A204.1 (cell line): Measurements from ENCODE around the gene CD96.

ENCODE experiments used
- FAIRE-seq: peaks from 2 replicates; lab custom pipeline; 2012; peaks lifted over from hg19 to GRCh38; lab: Jason Lieb, UNC

Gene CD96

GRCh38 chr3:111681661-111682426 is 139.8 kb downstream of the CD96 start:
- FAIRE-seq, result no peak

GRCh38 chr3:111684640-111685039 is 142.6 kb downstream of the CD96 start:
- no peak for FAIRE-seq

- FAIRE-seq, result no peak
Measured at GRCh38 chr3:111688190-111688800, 146.3 kb downstream of the CD96 start.

- FAIRE-seq, result no peak
Measured at GRCh38 chr3:111690242-111690641, 148.2 kb downstream of the CD96 start.

GRCh38 chr3:111691293-111691909 is 149.4 kb downstream of the CD96 start:
- peak; percentile 74 for FAIRE-seq

- FAIRE-seq, result no peak
Measured at GRCh38 chr3:111692593-111693552, 150.9 kb downstream of the CD96 start.

GRCh38 chr3:111694471-111694870 is 152.5 kb downstream of the CD96 start:
- FAIRE-seq, result no peak

GRCh38 chr3:111695636-111696117 is 153.7 kb downstream of the CD96 start:
- no peak for FAIRE-seq

- no peak for FAIRE-seq
Measured at GRCh38 chr3:111700054-111700453, 158.1 kb downstream of the CD96 start.

- FAIRE-seq, result no peak
Measured at GRCh38 chr3:111701292-111701906, 159.4 kb downstream of the CD96 start.
